ENCODE data around the gene ACLY.
A peak's percentile ranks its signal among the peaks of the same experiment; 100 is the strongest.
"Not testable (repeated sequence)": the region's sequence is repeated elsewhere in the genome, so short reads cannot be mapped to it uniquely, and the experiment has no call there.

The ACLY gene

GRCh38 chr17:41909088-41909487 lies 9.7 kb downstream of the ACLY start:
- no peak for DNase-seq

GRCh38 chr17:41907633-41908539 lies 10.9 kb downstream of the ACLY start:
- DNase-seq: no peak

DNA sequence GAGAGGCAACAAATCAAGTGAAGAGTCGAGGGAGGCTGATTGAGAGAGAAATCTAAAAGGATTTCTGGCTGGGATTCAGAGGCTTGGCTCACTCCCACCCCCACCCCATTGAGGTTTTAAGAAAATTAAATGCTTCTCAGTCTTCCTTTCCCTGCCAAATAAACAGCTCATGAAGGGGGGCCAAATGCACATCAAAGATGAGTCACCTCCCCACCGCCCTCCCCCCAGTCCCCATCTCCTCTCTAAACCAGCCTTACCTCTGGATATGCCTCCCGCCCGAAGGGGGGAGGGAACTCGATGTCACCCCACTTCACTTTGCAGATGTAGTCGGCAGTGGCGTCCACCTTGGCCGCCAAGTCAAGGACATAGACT lies 11.6 kb downstream of the ACLY start:
- no peak for DNase-seq

- DNase-seq: no peak
These were observed 12.1 kb downstream of the ACLY start for GRCh38 chr17:41906465-41907184.

DNA sequence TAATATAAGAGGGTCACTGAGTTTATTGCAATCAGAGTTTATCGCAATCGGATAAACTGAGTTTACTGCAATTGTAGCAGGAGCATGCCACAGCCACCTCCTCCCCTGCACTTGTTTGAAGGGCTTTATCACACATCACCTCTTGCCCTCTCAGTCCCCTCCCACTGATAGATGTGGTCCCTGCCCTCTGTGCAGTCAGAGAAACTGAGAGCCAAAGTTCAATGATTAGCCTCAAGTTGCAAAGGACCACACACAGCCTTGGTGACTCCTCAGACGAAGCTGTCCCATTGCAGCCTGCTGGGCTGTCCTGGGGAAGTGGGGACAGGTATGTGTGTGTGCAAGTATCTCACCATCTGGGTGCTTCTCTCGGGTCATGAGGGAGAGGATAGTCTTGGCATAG lies 13.6 kb downstream of the ACLY start:
- no peak for DNase-seq

GRCh38 chr17:41904242-41904841 lies 14.4 kb downstream of the ACLY start:
- DNase-seq: no peak

DNA sequence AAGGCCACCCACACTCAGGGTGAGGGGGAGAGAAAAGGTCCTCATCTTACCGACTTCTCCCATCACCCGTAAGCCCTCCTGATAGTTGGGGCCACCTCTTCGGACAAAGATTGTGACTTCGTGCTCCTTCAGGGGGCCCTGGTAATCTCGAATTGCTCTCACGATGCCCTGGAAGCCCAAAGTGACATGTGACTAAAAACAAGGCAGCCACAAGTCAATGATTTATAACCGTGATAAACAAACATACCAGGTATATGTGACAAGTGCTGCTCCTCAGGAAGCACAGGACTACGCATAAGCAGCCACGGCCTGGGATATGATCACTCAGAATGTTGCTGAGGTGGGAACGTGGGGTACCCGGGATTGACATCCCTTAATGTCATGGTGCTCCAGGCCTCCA lies 17.1 kb downstream of the ACLY start:
- no peak for DNase-seq

DNA sequence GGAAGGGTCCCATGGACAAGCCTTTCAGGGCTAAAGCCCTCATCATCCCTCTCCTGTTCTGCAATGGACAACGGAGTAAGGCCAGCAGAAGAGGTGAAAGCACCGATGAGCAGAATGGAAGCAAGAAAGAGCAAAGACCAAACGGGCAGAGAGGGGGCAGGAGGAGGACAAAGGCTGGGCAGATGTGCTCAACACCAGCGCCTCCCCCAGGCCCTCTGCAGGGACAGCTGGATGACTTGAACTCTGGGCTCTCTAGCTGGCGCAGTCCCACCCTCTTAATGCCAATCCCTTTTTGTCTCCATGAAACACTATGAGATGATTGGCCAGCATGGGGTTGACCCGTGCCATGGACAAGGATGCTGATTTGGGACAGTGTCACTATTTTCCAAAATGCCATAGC lies 22.0 kb downstream of the ACLY start:
- DNase-seq: no peak

- peak; percentile 78 for DNase-seq
These were observed 23.1 kb downstream of the ACLY start for GRCh38 chr17:41895617-41896016.

DNA sequence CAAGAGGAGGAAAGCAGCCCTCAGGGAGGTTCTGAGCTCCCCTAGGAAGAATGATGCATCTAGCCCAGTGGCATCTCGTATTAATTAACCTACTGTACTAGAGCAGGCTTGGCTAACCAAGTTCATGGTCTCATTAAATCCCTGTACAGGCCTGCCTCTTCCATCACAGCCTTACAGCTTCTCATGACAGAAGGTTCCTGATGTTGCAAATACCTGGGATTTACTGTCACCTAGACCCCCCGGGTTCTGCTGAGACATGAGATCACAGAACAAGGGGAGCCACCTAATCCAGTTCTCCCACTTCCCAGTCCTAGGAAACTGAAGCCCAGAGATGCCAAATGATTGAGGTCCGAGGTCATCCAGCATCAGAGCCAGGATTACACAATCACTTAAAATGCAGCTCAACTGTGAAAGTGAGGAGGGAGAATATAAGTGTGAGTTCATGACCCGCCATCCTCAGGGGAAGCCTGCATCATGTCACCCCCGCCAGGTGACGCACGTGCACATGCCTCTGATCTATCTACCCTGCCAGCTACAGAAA lies 23.9 kb downstream of the ACLY start:
- no peak for DNase-seq

DNA sequence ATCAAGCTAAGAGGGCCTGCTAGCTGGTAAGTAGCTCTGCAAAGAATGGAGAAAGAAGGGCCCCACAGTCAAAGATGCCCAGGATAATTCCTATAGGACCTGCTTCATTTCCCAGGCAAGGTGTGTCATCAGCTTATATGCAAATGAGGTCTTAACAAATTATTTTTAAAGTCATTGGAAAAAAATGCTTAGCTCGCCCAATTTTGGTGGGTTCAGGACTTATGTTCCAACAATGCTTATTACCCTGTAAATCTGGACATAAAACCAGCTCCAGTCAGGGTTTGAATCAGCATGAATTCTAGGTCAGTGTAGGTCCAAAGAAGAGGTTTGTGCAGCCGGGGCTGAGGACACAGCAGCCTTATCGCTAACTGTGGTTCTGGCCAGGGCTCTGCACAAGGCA lies 25.4 kb downstream of the ACLY start:
- DNase-seq: no peak

GRCh38 chr17:41892021-41892376 lies 26.8 kb downstream of the ACLY start:
- no peak for DNase-seq

- DNase-seq: no peak
These were observed 27.4 kb downstream of the ACLY start for GRCh38 chr17:41891135-41892020.

- no peak for DNase-seq
These were observed 30.3 kb downstream of the ACLY start for GRCh38 chr17:41888332-41888965.

GRCh38 chr17:41885733-41886132 lies 33.0 kb downstream of the ACLY start:
- DNase-seq: no peak

- DNase-seq: no peak
These were observed 36.0 kb downstream of the ACLY start for GRCh38 chr17:41882756-41883155.

DNA sequence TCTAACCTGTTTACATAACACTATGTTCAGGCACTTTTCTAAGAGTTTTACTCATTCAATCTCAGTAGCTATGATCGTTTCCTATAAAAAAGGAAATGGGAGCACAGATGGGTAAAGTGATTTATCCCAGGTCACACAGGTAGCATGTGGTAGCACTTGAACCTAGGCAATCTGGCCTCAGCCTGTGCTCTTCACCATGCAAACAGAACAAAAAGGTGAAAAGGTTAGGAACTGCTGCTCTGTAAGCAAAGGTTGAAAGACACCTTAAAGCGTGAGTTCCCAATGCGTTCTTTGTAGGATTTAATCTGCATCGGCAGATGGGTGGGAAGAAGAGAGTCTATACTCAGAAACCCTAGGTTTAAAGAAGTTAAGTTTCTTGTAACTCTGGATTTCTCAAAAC lies 38.6 kb downstream of the ACLY start:
- no peak for DNase-seq

GRCh38 chr17:41874293-41874670 lies 44.5 kb downstream of the ACLY start:
- DNase-seq: not testable (repeated sequence)

GRCh38 chr17:41873559-41874292 lies 45.0 kb downstream of the ACLY start:
- DNase-seq: no peak

DNA sequence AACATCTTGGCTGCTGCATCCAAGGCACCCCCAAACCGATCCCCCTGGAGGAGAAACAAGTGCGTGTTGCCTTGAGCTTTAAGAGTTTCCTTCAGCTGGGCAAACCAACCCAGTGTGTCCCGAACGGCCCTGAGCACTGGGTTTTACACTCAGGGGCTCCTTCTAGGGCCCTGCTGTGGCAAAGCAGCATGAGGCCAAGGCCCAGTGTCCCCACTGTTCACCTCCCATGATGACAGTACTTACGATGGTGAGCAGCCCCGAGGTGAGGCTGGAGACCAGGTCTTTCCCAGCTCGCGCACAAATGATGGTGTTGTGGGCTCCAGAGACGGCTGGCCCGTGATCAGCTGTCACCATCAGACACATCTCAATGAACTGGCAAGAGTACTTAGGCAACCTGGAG lies 47.0 kb downstream of the ACLY start:
- no peak for DNase-seq

- DNase-seq: no peak
These were observed 48.1 kb downstream of the ACLY start for GRCh38 chr17:41870627-41871026.

Measured in femur (tissue), 1 donor.